ENCODE data around the gene RPS6KA5.
"Not testable (repeated sequence)": the region's sequence is repeated elsewhere in the genome, so short reads cannot be mapped to it uniquely, and the experiment has no call there.

The RPS6KA5 gene

GRCh38 chr14:90985601-90986242, 74.7 kb downstream of the RPS6KA5 start:
- no peak for DNase-seq (ENCODE audit: low read depth)

GRCh38 chr14:90983560-90983959, 76.9 kb downstream of the RPS6KA5 start:
- no peak for DNase-seq (ENCODE audit: low read depth)

GRCh38 chr14:90981636-90982035, 78.8 kb downstream of the RPS6KA5 start:
- DNase-seq (ENCODE audit: low read depth): no peak

GRCh38 chr14:90980636-90981035, 79.8 kb downstream of the RPS6KA5 start:
- not testable (repeated sequence) for DNase-seq (ENCODE audit: low read depth)

GRCh38 chr14:90979515-90979914, 80.9 kb downstream of the RPS6KA5 start:
- DNase-seq (ENCODE audit: low read depth): no peak

GRCh38 chr14:90976101-90976500, 84.3 kb downstream of the RPS6KA5 start:
- no peak for DNase-seq (ENCODE audit: low read depth)

- no peak for DNase-seq (ENCODE audit: low read depth)
These were observed 88.8 kb downstream of the RPS6KA5 start for GRCh38 chr14:90971687-90972086.

- no peak for DNase-seq (ENCODE audit: low read depth)
These were observed 90.3 kb downstream of the RPS6KA5 start for GRCh38 chr14:90970167-90970600.

- DNase-seq (ENCODE audit: low read depth): no peak
These were observed 90.8 kb downstream of the RPS6KA5 start for GRCh38 chr14:90969531-90970166.

- no peak for DNase-seq (ENCODE audit: low read depth)
These were observed 92.4 kb downstream of the RPS6KA5 start for GRCh38 chr14:90968025-90968424.

- no peak for DNase-seq (ENCODE audit: low read depth)
These were observed 93.9 kb downstream of the RPS6KA5 start for GRCh38 chr14:90966493-90966892.

- no peak for DNase-seq (ENCODE audit: low read depth)
These were observed 94.7 kb downstream of the RPS6KA5 start for GRCh38 chr14:90965765-90966164.

GRCh38 chr14:90963343-90963742, 97.1 kb downstream of the RPS6KA5 start:
- no peak for DNase-seq (ENCODE audit: low read depth)

- no peak for DNase-seq (ENCODE audit: low read depth)
These were observed 97.8 kb downstream of the RPS6KA5 start for GRCh38 chr14:90962505-90963109.

GRCh38 chr14:90960818-90961217, 99.6 kb downstream of the RPS6KA5 start:
- no peak for DNase-seq (ENCODE audit: low read depth)

- DNase-seq (ENCODE audit: low read depth): no peak
These were observed 101.1 kb downstream of the RPS6KA5 start for GRCh38 chr14:90959344-90959743.

GRCh38 chr14:90956273-90956672, 104.2 kb downstream of the RPS6KA5 start:
- no peak for DNase-seq (ENCODE audit: low read depth)

GRCh38 chr14:90953643-90954042, 106.8 kb downstream of the RPS6KA5 start:
- DNase-seq (ENCODE audit: low read depth): not testable (repeated sequence)

- DNase-seq (ENCODE audit: low read depth): no peak
These were observed 117.1 kb downstream of the RPS6KA5 start for GRCh38 chr14:90943367-90943766.

GRCh38 chr14:90942511-90942910, 117.9 kb downstream of the RPS6KA5 start:
- DNase-seq (ENCODE audit: low read depth): no peak

- no peak for DNase-seq (ENCODE audit: low read depth)
These were observed 118.7 kb downstream of the RPS6KA5 start for GRCh38 chr14:90941706-90942105.

- no peak for DNase-seq (ENCODE audit: low read depth)
These were observed 120.0 kb downstream of the RPS6KA5 start for GRCh38 chr14:90940318-90940962.

GRCh38 chr14:90939252-90939795, 121.1 kb downstream of the RPS6KA5 start:
- DNase-seq (ENCODE audit: low read depth): not testable (repeated sequence)

Data from activated T-helper 9 cell treated with anti-CD3 and anti-CD28 coated beads, Interleukin-2, amount 50 U/mL, for 16 hours (primary cell).